Measurements from ENCODE around the gene ISM2.

ISM2 gene

DNA sequence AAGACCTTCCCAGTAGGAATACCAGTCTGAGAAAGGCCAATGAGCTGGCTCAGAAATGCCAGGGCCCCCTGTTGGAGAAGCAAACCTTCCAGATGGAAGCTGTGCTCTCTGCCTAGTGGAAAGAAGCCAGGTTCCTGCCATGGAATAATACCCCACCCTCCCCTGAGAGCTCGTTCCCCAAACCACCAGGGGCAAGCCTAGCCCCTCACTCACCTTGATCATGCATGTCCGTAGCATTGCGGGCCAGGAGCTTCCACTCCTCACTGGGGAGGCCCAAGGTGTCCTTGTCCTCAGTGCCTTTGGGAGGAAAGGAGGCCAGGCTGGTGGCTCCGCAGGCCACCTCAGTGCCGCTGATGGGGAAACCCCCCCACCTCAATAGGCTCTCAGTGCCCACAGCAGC, 20.6 kb downstream of the ISM2 start:
- no peaks in the 10 kb centered on the region for H3K36me3 ChIP-seq (replicated peaks)
- H3K4me3 ChIP-seq (ENCODE audit: low read depth, low read length) = no peak overlapping the region
- peaks cover 2% of the 10 kb centered on the region for H3K27me3 ChIP-seq (replicated peaks)
- no peak overlapping the region for H3K27ac ChIP-seq
- no peak for DNase-seq
- in situ Hi-C loops (cut with HindIII; ENCODE audit: low pct_ligation_motif_present, low sequenced_read_pairs) = no loop called here
- TF ChIP-seq, protein P1, sequence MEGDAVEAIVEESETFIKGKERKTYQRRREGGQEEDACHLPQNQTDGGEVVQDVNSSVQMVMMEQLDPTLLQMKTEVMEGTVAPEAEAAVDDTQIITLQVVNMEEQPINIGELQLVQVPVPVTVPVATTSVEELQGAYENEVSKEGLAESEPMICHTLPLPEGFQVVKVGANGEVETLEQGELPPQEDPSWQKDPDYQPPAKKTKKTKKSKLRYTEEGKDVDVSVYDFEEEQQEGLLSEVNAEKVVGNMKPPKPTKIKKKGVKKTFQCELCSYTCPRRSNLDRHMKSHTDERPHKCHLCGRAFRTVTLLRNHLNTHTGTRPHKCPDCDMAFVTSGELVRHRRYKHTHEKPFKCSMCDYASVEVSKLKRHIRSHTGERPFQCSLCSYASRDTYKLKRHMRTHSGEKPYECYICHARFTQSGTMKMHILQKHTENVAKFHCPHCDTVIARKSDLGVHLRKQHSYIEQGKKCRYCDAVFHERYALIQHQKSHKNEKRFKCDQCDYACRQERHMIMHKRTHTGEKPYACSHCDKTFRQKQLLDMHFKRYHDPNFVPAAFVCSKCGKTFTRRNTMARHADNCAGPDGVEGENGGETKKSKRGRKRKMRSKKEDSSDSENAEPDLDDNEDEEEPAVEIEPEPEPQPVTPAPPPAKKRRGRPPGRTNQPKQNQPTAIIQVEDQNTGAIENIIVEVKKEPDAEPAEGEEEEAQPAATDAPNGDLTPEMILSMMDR (IDR thresholded peaks at IDR 0.05; ENCODE audit: low read depth, low read length, missing control alignments) = no peak

DNA sequence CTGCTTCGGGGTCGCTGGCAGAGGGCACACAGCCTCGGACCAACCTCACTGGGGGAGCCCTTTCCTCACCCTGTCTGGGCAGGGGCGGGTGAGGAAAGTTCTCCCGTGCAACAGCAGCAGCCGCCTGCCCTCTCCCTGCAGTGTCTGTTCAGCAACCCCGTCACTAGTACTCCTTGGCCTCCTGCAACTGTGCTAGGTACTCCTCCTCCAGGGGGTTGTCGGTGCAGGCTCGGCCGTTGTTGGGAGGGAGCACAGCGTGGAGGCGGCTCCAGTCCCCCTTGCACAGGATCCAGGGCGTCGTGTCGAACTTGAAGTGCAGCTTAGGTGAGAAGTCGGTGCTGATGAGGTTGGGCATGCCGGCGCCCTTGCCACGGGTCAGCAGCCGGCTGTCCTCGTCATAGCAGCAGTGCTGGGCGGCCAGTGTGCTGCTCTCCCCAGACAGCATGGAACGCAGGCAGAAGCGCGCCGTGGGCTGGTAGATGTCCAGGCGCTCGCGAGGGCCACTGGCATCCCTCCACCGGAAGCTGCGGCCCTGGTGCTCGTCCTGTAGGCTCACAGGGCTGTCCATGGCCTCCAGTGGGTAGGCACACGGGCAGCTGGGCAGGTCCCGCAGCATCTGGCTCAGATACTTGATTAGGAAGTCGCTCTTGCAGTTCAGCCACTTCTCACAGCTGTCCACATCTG, 23.0 kb downstream of the ISM2 start:
- H3K27ac ChIP-seq = no peak overlapping the region
- TF ChIP-seq, protein P1 (IDR thresholded peaks at IDR 0.05; ENCODE audit: low read depth, low read length, missing control alignments) = no peak
- in situ Hi-C loops (cut with HindIII; ENCODE audit: low pct_ligation_motif_present, low sequenced_read_pairs) = no loop called here
- peaks cover 2% of the 10 kb centered on the region for H3K27me3 ChIP-seq (replicated peaks)
- H3K4me3 ChIP-seq (ENCODE audit: low read depth, low read length) = no peak overlapping the region
- H3K36me3 ChIP-seq (replicated peaks) = no peaks in the 10 kb centered on the region
- DNase-seq = no peak

DNA sequence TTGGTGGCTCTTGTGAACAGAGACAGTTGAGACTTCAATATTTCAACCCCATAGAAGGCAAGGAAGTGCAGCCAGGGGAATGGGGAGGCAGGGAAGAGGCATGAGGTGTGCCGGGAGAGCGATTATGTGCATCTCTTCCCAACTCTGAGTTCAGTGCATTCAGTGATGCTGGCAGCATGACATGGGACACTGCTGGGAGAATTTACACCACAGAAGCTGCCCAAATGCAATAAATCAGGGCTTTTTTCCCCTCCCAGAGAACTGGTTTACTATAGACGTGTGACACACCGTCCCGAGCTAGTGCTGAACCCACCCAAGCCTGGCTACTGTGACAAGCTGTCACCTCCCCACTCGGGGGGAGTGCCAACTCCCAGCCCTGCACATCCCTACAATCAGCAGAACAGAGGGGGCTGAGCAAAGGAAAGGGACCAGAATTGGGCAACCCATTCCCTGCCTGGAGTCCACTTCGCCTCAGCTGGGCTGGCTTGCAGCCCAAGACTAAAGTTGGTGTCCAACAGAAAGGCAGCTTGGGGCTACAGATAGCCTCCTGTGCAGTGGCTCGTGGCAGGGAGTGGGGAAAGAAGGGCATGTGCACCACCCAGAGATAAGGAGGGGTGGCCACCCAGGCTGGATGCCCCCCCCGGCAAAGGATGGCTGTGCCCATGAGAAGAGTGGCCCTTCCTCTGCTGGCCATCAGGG, 24.0 kb downstream of the ISM2 start:
- DNase-seq = no peak
- in situ Hi-C loops (cut with HindIII; ENCODE audit: low pct_ligation_motif_present, low sequenced_read_pairs) = no loop called here
- Histone ChIP-seq H3K27me3 (replicated peaks) (peaks cover 2% of the 10 kb centered on the region), H3K4me3 (ENCODE audit: low read depth, low read length) (no peak overlapping the region), H3K36me3 (replicated peaks) (no peaks in the 10 kb centered on the region), H3K27ac (no peak overlapping the region)
- TF ChIP-seq, protein P1 (IDR thresholded peaks at IDR 0.05; ENCODE audit: low read depth, low read length, missing control alignments) = no peak

DNA sequence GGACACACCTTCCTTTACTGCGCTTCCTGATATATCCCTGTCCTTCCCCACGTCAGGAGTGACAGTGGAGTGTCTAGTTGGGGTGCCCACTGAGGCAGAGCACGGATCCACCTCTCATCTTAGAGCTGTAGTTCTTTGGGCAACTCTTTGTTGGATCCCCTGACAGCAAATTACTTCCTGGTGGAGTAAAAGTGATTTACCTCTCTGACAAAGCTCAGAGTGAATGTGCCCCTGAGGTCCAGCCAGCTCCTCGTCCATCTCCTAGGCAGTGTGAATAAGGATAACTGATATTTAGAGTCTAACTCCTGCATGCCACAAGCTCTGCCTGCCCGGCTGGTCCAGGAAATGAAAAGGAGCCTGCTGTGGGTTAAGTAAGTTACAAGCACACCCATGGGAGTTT, 24.7 kb downstream of the ISM2 start:
- in situ Hi-C loops (cut with HindIII; ENCODE audit: low pct_ligation_motif_present, low sequenced_read_pairs) = no loop called here
- no peak for DNase-seq
- Histone ChIP-seq H3K27ac (no peak overlapping the region), H3K36me3 (replicated peaks) (peaks cover 7% of the 10 kb centered on the region), H3K27me3 (replicated peaks) (peaks cover 2% of the 10 kb centered on the region), H3K4me3 (ENCODE audit: low read depth, low read length) (no peak overlapping the region)
- TF ChIP-seq, protein P1 (IDR thresholded peaks at IDR 0.05; ENCODE audit: low read depth, low read length, missing control alignments) = no peak

DNA sequence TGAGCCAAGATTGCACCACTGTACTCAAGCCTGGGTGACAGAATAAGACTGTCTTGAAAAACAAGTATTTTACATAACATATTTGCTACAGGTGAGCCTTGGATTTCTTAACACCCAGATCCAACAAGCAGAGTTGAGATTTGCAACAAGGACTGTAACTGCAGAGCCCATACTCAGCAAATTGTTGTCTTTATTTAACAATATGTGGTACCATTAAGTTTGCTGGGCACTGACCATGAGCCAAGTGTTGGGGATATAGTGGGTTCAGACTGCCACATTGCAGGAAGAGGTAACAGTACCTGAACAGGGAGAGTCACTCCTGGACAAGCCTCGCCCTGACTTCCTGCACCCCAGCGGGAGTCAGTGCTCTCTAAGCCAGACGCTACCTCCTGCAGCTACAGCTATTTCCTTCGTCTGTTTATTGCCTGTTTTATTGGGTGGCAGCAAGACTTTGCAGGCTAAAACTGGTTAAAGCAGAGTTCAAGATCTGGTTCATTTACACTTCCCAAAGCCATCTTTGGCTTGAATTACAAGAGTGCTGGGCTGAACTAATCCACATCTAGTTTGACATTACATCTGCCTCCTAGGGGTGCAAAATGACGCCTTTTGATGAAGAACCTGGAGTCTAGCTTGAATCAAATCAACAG, 28.3 kb downstream of the ISM2 start:
- H3K27me3 ChIP-seq (replicated peaks) = peaks cover 2% of the 10 kb centered on the region
- in situ Hi-C loops (cut with HindIII; ENCODE audit: low pct_ligation_motif_present, low sequenced_read_pairs) = no loop called here
- H3K4me3 ChIP-seq (ENCODE audit: low read depth, low read length) = no peak overlapping the region
- no peak for DNase-seq
- peaks cover 34% of the 10 kb centered on the region for H3K36me3 ChIP-seq (replicated peaks)
- TF ChIP-seq, protein P1 (IDR thresholded peaks at IDR 0.05; ENCODE audit: low read depth, low read length, missing control alignments) = no peak
- no peak overlapping the region for H3K27ac ChIP-seq
